ENCODE measurements around the gene HLA-DRB5.
"Not testable (repeated sequence)": the region's sequence is repeated elsewhere in the genome, so short reads cannot be mapped to it uniquely, and the experiment has no call there.

HLA-DRB5 gene

DNA sequence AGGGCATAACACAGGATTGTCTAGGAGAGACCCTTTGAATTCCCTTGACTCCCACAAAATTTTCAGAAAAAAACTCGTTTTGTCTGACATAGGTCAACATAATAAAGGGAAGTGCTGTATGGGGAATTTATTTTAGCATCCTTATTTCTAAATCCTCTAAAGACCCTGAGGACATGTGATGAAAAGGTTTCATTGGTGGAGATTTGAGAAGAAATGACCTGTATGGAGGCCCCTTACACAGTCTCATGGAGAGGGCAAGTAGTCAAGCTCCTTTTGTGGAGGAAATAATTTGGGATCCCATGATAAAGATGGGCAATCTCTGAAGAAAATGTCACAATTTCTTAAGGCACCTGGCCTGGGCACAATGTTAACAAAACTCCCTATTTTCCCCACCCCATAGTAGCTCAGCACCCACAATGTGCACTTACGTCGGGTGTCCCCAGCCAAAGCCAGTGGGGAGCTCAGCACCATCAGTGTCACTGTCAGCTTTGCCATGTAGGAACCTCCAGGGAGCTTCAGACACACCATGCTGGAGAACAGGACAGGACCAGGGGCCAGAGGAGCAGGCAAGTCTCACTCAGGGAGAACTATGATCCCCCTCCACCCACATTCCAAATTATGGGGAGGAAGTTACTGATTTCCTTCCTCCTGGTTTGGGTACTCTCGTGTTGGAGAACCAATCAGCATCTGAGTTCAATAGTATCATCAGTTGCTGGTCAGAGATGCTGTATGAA is at the start of gene HLA-DRB5:
Gene HLA-DRB5 (minus strand): TSS at position 591 of the 734 bp plus-strand sequence. CDS start 63 bp downstream, at position 528.
- in situ Hi-C loops (cut with HindIII; ENCODE audit: low sequenced_read_pairs): no loop called here

DNA sequence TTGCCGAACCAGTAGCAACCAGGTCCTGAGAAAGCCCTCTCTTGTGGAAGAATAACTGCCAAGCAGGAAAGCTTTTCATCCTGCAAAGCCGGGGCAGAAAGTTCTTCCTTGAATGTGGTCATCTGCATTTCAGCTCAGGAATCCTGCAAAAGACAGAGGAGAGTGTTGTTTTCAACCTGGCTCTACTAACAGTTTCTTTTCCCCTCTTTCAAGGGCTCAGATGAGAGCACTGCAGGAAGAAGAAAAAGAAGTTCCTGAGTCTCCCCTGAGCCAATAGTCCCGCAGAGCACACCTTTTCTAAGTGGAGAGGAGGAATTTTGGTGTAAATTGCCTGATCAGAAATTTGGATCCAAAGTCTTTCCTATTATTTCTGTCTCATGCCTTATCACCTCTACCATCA is 48.9 kb upstream of the HLA-DRB5 start:
- in situ Hi-C loops (cut with HindIII; ENCODE audit: low sequenced_read_pairs): no loop called here

DNA sequence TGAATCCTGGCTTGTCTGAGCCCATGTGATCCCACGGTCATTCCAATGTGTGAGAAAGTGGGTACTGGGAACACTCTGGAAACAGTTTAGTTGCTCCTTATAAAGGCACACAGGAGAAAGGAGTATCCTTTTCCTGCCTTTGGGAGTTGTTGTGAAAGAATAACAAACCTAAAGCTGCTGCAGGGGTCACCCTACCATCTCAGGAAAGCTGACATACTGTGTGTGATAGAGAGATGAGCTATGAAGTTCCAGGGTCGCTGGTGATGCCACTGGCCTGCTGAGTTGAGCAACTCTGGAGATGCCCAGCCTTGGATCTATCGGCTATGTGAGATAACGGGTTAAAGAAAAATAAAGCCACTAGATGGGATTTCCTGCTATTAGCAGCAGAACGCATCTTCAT is 47.4 kb upstream of the HLA-DRB5 start:
- in situ Hi-C loops (cut with HindIII; ENCODE audit: low sequenced_read_pairs): not testable (repeated sequence)

DNA sequence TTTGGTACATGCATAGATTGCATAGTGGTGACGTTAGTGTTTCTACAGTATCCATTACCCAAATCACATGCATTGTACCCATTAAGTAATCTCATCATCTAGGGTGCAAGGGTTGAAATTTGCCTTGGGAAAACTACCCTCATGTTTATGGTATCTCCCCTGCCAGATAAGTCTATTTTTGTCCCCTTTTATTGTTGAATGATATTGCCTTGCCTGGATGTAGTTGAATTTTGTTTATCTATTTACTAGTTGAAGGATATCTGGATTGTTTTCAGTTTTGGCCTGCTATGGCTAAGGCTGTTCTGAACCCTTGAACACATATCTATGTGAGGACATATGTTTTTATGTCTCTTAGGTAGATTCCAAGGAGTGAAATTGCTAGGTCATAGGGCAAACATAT is 46.2 kb upstream of the HLA-DRB5 start:
- in situ Hi-C loops (cut with HindIII; ENCODE audit: low sequenced_read_pairs): no loop called here

DNA sequence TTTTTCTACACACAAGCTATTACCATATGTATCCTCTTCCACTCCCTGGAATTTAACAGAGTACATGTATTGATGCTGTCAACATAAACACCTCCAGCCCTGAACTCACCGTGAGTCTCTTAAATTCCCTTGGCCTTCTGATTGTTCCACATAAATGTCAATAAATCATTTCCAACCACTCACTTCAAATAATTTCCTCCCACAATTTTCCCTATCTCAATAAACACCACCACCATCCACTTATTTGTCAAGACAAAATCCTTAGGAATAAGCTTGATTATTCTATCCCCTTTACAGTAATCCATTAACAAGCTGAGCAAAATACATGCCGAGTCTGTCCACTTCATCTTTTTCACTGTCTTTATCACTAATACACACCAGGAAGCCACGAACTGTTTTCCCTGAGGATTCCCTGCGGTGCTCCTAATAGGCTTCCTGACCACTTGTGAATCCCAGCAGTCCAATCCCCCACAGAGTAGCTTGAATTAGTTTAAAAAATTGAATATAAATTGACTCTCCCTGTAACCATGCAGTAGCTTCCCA is 40.3 kb upstream of the HLA-DRB5 start:
- in situ Hi-C loops (cut with HindIII; ENCODE audit: low sequenced_read_pairs): no loop called here

DNA sequence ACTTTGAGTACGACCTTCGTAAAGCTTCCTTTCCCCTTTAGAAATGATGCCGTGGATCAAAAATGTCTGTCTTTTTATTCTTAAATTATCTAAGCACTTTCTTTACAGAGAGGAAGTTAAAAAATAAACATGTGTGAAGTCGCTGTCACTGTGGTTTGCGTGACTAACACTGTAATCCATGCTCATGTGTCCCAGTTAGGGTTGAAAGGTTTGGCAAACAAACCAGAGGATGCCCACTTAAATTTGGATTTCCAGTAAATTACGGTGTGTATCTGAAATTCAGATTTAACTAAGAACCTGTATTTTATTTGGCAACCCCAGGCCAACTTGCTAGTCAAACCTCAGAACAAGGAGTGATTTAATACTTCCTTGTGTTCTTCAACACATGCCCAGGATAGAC is 38.5 kb upstream of the HLA-DRB5 start:
- in situ Hi-C loops (cut with HindIII; ENCODE audit: low sequenced_read_pairs): no loop called here

DNA sequence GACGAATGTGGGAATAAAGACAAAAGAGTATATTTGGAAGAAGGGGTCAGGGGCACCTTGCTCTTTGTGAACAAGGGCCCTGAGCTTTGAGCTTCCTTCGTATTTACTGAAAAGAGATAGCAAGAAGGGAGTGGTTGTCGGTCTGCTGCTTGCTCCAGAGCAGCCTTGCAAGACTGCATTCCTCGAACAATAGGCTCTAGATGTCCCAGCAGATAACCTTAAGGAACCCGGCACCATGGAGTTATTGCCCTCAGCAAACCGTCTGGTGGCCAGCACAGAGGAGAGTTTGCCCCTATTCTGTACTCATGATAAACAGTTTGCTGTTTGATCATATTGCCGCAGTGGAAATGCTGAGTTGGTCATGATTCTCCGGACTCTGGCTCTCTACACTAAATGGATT is 36.9 kb upstream of the HLA-DRB5 start:
- in situ Hi-C loops (cut with HindIII; ENCODE audit: low sequenced_read_pairs): no loop called here

DNA sequence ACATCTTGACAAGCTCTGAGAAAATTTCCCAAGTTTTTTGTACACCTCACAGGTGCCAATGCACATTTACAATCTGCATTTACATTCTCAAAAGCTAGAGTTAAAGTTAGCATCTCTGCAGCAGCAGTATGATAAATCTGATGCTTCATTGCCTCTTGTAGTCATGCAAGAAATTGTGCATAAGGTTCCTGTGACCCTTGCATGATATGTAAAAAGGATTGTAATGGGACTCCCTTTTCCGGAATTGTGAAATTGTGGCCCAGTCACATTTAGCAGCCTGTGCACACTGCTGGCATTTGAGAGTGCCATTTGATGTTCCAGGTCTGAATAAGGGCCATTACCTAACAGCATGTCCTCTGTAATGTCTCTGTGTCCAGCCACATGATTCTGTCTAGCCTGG is 35.4 kb upstream of the HLA-DRB5 start:
- in situ Hi-C loops (cut with HindIII; ENCODE audit: low sequenced_read_pairs): no loop called here

DNA sequence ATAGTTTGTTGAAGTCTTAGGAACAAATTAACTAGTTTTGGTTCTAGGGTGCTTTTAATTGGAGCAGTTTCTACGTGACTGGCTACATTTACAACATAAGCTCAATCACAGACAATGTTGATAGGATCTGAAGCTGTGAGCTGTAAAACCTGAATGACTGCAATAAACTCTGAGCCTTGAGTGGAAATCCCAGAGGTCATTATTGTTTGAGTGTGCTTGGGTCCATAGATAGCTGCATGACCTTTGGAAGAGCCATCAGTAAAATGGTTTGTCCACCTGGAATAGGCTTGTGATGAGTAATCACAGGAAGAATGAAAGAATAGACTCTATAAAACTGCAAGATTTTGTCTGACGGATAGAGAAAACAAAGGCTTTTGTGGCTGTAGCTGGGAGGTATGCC is 32.9 kb upstream of the HLA-DRB5 start:
- in situ Hi-C loops (cut with HindIII; ENCODE audit: low sequenced_read_pairs): no loop called here

DNA sequence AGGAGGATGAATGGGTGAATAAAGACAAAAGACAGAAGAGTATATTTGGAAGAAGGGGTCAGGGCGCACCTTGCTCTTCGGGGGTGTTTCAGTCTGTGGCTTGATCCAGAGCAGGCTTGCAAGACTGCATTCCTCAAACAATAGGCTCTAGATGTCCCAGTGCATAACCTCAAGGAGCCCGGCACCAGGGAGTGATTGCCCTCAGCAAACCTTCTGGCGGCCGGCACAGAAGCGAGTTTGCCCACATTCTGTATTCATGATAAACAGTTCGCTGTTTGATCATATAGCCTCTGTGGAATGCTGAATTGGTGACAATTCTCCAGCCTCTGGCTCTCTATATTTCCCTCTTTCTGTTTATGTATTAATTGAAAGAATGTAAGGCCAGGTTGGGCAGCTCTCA is 29.7 kb upstream of the HLA-DRB5 start:
- in situ Hi-C loops (cut with HindIII; ENCODE audit: low sequenced_read_pairs): no loop called here

DNA sequence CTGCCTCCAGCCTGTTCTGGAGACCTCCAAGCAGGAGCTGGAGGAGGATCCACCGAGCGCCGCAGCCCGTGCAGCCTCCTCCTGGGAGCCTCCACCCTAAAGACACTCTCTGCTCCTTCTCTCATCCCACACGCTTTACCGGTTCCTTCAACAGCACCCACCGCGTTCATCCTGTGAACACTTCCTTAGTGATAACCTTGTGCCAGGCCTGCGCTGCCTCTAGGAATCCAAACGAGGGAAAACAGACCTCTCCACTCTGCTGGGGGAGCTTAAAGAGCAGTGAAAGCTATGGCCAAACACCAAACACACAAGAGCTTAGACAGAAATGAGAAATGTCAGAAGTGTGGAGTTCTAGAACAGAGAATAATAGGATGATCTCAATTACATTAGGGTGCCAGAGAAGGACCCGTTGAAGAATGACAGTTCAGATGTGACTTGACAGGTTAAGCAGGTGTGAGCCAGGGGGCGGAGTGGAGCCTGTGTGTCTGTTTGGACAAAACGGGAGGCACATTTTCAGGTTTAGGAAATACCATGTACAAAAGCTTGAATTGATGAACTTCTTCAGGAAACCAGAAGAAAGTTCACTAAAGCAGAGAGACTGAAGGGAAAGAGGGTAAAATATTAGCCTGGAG is 28.5 kb upstream of the HLA-DRB5 start:
- in situ Hi-C loops (cut with HindIII; ENCODE audit: low sequenced_read_pairs): no loop called here

DNA sequence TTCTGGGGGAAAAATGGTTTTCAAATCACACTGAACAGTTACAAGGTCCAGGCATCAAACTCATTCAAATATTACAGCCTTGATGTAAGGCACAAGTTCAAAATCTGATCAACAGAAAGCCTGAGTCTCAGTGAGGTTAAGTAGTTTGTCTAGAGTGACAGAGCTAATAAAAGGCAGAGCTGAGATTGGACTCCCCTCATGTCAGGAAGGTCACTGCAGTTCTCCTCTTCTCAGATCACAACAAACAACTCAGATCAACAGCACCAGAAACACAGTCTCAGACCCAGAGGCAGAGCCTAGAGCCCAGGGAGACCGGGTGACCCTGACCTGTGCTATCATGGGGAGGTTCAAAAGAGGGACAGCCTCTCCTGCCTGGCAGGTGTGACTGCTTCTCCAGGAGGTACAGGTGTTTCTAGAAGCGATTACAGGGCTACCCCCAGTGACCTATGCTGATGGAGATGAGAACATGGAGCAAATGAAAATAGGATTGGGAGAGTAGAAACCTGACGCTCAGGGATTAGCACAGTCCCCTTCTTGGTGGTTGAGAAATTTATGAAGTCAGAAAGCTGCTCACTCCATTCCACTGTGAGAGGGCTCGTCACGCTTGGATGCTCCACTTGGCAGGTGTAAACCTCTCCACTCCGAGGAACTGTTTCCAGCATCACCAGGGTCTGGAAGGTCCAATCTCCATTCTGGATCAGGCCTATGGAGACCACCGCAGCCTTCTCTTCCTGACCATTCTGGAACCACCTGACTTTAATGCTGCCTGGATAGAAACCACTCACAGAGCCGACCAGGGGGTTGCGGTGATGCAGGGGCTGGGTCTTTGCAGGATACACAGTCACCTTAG is 24.3 kb upstream of the HLA-DRB5 start:
- in situ Hi-C loops (cut with HindIII; ENCODE audit: low sequenced_read_pairs): no loop called here

DNA sequence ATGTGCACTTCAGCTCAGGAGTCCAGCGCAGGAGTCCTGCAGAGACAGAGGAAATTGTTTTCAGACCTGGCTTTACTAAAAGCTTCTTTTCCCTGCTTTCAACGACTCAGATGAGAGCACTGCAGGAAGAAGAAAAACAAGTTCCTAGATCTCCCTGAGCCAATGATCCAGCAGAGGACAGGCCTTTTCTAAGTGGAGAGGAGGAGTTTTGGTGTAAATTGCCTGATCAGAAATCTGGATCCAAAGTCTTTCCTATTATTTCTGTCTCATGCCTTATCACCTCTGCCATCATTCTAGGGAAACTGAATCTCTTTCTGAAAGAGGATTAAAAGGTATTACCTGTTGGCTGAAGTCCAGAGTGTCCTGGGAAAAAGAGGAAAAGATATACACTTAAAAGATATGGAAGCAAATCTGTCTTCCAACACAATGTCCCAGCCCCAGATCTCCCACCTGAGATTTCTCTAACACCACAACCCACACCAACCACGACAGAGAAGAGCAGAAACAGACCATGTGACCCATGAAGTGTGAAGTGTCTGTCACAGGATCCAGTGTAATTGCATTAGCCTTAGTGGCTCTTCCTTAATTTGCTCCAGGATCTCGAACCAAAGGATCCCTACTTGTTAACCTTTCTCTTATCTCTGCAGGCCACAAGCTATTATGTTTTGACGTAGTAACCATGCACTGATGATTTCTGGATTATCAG is 23.1 kb upstream of the HLA-DRB5 start:
- in situ Hi-C loops (cut with HindIII; ENCODE audit: low sequenced_read_pairs): no loop called here

DNA sequence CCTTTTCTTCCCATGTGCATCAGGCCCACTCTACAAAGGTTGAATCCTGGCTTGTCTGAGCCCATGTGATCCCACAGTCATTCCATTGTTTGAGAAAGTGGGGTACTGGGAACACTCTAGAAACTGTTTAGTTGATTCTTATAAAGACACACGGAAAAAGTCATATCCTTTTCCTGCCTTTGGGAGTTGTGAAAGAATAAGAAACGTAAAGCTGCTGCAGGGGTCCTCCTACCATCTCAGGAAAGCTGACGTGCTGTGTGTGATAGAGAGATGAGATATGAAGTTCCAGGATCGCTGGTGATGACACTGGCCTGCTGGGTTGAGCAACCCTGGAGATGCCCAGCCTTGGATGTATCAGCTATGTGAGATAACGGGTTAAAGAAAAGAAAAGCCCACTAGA is 21.3 kb upstream of the HLA-DRB5 start:
- in situ Hi-C loops (cut with HindIII; ENCODE audit: low sequenced_read_pairs): no loop called here

DNA sequence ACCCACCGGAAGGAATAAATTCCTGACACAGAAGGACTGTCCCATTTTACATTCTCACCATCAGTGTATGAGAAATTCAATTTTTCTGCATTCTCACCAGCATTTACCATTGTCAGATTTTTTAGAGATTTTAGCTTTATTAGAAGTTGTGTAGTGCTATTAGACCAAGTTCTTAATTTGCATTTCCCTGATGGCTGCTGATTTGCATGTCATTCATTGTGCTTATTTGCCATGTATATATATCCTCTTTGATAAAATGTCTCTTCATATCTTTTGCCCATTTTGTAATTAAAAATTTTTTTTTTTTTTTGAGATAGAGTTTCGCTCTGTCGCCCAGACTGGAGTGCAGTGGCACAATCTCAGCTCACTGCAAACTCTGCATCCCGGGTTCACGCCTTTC is 9.8 kb upstream of the HLA-DRB5 start:
- in situ Hi-C loops (cut with HindIII; ENCODE audit: low sequenced_read_pairs): no loop called here

DNA sequence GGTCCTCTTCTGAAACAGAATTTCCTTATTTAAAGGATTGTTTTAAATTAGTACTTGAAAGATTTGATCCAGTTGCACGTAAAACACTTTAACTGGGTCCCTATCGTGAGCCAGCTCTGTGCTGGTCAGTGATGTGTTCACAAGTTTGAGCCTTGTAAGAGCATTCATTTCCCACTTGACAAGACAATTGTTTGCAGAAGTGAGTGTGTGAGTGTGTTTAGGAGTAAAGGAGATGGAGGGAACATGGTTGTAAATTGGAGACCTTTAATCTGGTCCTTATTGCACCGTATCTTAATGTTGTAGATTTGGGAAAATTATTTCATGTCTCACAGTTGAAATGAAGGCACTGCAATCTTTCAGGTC is 325 bp upstream of the HLA-DRB5 start:
- in situ Hi-C loops (cut with HindIII; ENCODE audit: low sequenced_read_pairs): not testable (repeated sequence)

DNA sequence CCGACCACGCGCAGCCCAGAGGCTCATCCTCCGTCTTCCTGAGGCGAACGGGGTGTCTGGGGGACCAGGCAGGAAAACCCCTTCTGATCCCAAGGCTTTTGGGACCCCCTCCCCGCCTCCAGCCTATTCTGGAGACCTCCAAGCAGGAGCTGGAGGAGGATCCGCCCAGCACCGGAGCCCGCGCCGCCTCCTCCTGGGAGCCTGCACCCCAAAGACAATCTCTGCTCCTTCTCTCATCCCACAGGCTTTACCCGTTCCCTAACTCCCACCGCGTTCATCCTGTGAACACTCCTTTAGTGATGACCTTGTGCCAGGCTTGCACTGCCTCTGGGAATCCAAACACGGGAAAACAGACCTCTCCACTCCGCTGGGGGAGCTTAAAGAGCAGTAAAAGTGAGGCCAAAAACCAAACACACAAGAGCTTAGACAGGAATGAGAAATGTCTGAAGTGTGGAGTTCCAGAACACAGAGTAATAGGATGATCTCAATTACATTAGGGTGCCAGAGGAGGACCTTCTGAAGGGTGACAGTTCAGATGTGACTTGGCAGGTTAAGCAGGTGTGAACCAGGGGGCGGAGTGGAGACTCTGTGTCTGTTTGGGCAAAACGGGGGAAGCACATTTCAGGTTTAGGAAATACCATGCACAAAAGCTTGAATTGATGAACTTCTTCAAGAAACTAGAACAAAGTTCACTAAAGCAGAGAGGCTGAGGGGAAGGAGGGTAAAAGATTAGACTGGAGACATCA is 7.6 kb downstream of the HLA-DRB5 start:
- in situ Hi-C loops (cut with HindIII; ENCODE audit: low sequenced_read_pairs): no loop called here

DNA sequence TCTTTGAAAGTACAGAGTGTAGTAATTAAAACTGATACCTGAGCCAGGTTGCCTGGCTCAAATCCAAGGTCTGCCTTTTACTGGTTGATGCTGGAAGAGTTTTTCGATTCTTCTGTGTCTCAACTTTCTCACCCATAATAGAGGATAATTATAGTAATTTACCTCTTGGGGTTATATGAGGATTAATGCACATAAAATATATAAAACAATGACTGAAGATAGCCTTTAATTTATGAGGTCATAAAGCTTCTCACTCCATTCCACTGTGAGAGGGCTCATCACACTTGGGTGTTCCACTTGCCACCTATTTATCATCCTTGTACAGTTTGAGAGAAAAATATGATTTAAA is 10.2 kb downstream of the HLA-DRB5 start:
- in situ Hi-C loops (cut with HindIII; ENCODE audit: low sequenced_read_pairs): no loop called here

DNA sequence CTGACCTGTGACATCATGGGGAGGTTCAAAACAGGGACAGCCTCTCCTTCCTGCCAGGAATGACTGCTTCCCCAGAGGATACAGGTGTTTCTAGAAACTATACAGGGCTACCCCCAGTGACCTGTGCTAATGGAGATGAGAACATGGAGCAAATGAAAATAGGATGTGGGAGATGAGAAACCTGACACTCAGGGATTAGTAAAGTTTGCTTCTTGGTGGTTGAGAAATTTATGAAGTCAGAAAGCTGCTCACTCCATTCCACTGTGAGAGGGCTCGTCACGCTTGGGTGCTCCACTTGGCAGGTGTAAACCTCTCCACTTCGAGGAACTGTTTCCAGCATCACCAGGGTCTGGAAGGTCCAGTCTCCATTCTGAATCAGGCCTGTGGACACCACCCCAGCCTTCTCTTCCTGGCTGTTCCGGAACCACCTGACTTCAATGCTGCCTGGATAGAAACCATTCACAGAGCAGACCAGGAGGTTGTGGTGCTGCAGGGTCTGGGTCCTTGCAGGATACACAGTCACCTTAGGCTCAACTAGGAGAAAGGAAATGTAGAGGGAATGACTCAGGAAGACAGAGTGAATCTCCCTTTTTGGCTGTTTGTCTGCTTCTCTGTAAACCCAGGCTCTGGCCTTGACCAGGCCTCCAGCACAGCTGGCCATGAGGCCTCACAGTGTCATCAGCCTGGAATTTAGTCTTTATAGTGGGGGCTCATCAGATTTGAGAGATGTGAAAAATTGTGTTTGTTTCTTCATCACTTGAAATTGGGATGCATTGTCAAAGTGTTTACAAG is 10.8 kb downstream of the HLA-DRB5 start:
- in situ Hi-C loops (cut with HindIII; ENCODE audit: low sequenced_read_pairs): no loop called here

All from endothelial cell of hepatic sinusoid (primary cell).